OCI-LY3 (cell line): Measurements from ENCODE around the gene ACTA1.

ENCODE experiments used
- EZH2phosphoT487 ChIP-seq: fragments of 200-600 bp; shearing (Covaris generic); IDR thresholded peaks from 2 replicates; pipeline ENCODE4 v1.6.1; 2018; ENCODE audit warnings: antibody characterized with exemption, mixed run types, low read depth
- TF ChIP-seq, protein P1 (sequence below): fragments of 200-600, 300-600 bp; sonication (generic); IDR thresholded peaks from 2 replicates; pipeline ENCODE4 v1.5.1; 2014; ENCODE audit warnings: antibody characterized with exemption, low read length, low read depth

DNA sequence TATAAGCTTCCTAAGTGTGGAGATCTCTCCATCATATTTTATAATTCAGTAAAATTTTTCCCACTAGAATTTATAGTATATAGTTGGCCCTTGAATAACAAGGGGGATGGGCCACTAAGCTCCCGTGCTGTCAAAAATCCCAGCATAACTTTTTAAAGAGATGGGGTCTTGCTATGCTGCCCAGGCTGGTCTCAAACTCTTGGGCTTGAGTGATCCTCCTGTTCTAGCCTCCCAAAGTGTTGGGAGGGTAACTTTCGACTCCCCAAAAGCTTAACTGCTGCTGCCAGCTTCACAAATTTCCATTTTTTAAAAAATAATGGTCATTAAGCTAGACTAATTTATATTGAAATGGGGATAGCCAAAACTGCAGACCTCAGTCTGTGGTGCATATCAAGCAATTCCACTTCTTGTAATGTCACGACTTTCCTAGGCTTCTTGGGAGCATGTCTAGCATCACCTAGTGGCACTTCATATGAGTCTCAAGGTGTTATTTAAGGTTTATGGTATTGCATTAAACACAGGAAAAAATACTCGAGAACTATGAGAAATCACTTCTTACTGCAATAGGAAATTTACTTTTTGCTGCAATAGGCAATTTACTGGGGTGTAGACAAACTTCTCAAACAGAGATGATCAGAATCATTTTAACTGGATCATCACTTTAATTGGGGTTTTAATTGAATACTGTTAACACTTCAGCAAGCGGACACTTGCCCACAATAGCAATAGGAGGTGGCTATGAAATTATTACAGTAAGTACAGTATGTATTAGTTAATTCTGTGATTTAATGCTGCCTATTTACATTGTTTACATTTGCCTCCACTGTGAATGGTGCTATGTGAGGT, 19.3 kb upstream of the ACTA1 start:
- TF ChIP-seq, protein P1, sequence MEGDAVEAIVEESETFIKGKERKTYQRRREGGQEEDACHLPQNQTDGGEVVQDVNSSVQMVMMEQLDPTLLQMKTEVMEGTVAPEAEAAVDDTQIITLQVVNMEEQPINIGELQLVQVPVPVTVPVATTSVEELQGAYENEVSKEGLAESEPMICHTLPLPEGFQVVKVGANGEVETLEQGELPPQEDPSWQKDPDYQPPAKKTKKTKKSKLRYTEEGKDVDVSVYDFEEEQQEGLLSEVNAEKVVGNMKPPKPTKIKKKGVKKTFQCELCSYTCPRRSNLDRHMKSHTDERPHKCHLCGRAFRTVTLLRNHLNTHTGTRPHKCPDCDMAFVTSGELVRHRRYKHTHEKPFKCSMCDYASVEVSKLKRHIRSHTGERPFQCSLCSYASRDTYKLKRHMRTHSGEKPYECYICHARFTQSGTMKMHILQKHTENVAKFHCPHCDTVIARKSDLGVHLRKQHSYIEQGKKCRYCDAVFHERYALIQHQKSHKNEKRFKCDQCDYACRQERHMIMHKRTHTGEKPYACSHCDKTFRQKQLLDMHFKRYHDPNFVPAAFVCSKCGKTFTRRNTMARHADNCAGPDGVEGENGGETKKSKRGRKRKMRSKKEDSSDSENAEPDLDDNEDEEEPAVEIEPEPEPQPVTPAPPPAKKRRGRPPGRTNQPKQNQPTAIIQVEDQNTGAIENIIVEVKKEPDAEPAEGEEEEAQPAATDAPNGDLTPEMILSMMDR: peak; percentile 71
- no peak for TF ChIP-seq EZH2phosphoT487
